PC-3 (cell line): ENCODE results near the gene TBC1D12.

ENCODE experiments used
- CTCF ChIP-seq: fragments of 300-600 bp; sonication (generic); conservative IDR thresholded peaks from 2 replicates; pipeline ENCODE4 v1.5.1; 2017; ENCODE audit warnings: antibody characterized with exemption, low read depth, mild to moderate bottlenecking, low read length
- EZH2 ChIP-seq: fragments of 300-600 bp; sonication (generic); IDR thresholded peaks from one replicate; pipeline ENCODE4 v1.6.1; 2017; ENCODE audit warnings: antibody characterized with exemption, mild to moderate bottlenecking, low read length; ENCODE audit not compliant: unreplicated experiment
- EZH2phosphoT487 ChIP-seq: fragments of 300-600 bp; sonication (generic); IDR thresholded peaks from 2 replicates; pipeline ENCODE4 v1.6.1; 2018; ENCODE audit warnings: mild to moderate bottlenecking, antibody characterized with exemption, low read length, borderline replicate concordance

- no peak for TF ChIP-seq CTCF
- TF ChIP-seq EZH2phosphoT487, result no peak
- TF ChIP-seq EZH2, result no peak
Observed at GRCh38 chr10:94424714-94425337, 22.5 kb downstream of the TBC1D12 start.
